NCI-H187 (cell line): ENCODE measurements around the gene IPO13.

Source experiments
- DNase-seq, 2 experiments: peaks; one replicate each; lab custom pipeline; 2025; lab: John Stamatoyannopoulos, UW

Gene IPO13

DNA sequence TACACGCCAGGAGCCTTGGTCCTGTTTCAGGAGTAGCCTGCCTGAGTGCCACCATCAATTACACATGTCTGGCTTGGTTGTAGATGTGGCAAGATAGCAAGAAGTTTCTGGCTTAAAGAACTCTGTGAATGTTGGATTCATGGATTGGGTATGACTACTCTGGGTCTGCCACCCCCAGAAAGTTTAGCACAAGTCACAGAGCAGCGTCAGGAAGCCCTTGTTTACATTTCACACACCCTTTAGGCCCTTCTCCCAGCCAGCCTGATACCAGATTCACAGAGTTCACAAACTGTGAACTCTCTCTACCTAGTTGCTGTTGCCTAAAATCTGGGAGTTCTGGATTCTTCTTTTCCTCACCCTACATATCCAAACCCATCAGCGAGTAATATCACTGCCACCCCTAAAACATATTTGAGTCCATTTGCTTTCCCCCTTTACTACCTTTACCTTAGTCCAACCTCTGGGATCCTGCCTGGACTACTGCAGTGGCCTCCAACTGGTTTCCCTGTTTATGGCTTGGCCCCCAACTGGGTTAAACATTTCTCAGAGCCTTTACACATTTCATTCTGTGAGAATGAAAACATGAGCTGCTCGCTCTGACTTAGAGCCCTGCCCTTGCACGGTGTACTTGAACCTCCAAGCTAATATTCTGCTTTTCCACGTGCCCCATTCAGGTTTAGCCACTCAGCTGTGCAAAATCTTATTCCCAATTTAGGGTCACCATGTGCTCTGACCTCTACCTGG, 40.6 kb downstream of the IPO13 start:
- no peak for DNase-seq

DNA sequence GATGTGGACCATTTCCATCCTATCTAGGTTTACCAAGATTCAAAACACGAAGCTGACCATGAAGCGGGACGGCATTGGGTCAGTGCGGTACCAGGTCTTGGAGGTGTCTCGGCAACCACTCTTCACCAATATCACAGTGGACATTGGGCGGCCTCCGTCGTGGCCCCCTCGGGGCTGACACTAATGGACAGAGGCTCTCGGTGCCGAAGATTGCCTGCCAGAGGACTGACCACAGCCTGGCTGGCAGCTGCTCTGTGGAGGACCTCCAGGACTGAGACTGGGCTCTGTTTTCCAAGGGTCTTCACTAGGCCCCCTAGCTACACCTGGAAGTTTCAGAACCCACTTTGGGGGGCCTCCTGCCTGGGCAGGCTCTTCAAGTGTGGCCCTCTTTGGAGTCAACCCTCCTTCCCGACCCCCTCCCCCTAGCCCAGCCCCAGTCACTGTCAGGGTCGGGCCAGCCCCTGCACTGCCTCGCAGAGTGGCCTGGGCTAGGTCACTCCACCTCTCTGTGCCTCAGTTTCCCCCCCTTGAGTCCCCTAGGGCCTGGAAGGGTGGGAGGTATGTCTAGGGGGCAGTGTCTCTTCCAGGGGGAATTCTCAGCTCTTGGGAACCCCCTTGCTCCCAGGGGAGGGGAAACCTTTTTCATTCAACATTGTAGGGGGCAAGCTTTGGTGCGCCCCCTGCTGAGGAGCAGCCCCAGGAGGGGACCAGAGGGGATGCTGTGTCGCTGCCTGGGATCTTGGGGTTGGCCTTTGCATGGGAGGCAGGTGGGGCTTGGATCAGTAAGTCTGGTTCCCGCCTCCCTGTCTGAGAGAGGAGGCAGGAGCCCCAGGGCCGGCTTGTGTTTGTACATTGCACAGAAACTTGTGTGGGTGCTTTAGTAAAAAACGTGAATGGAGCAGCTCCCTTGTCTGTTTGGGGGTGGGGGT, 43.8 kb downstream of the IPO13 start:
- no peak for DNase-seq

GRCh38 chr1:43991200-43991475, 44.4 kb downstream of the IPO13 start:
- no peak for DNase-seq

GRCh38 chr1:43991476-43992231, 44.9 kb downstream of the IPO13 start, which contains the start of gene CCDC24:
TSS of gene CCDC24 (plus strand) at chr1:43991599. CDS start at chr1:43991879, 280 bp downstream.
- DNase-seq = peak; percentile 50 to 64

- no peak for DNase-seq
Measured at GRCh38 chr1:43992232-43992995, 45.7 kb downstream of the IPO13 start.

- no peak for DNase-seq
Measured at GRCh38 chr1:43993206-43993914, 46.6 kb downstream of the IPO13 start.

- no peak for DNase-seq
Measured at GRCh38 chr1:43994071-43994470, 47.3 kb downstream of the IPO13 start.

DNA sequence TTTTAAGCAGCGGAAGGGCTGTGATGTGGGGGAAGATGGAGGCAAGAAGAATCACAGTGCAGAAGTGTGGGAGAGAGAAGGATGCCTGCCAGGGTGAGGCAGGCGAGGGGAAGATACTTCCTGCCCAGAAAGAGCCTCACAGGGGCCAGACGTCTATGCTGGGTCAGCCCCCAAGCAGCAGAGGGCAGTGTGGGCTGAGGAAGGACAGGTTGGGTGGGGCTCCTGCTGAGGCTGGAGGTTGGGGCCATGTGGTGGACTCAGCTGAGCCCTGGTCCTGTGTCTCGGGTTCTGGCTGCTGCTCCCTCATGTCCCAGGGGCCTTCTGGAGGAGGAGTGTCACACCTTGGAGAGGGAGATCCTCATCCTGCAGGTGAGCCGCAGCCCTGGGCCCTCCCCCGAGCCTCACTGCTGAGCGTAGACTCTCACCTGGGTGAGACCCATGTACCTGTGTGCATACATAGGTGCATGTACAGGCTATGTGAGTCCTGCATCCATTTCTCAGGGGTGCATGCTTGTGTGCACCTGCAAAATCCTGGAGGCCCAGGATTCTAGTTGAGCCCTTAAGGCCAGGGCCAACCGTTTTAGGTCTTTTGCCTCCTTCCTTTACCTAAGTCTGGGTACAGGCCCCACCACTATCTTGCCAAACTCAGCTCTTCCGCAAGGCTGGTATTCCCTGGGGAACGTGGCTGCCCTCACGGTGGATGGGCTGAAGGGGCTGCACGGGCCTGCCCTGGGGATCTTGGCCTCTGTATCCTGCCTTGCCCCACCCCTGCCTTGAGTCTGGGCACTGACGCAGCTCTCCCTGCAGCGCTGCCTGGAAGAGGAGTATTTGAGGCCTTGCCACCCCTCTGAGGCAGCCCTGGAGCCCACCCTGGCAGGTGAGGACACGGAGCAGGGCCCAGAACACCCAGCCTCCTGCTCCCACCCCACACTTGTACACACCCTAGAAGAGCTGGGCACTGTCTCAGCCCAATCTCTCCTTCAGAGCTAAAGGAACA, 48.3 kb downstream of the IPO13 start:
- DNase-seq = no peak

DNA sequence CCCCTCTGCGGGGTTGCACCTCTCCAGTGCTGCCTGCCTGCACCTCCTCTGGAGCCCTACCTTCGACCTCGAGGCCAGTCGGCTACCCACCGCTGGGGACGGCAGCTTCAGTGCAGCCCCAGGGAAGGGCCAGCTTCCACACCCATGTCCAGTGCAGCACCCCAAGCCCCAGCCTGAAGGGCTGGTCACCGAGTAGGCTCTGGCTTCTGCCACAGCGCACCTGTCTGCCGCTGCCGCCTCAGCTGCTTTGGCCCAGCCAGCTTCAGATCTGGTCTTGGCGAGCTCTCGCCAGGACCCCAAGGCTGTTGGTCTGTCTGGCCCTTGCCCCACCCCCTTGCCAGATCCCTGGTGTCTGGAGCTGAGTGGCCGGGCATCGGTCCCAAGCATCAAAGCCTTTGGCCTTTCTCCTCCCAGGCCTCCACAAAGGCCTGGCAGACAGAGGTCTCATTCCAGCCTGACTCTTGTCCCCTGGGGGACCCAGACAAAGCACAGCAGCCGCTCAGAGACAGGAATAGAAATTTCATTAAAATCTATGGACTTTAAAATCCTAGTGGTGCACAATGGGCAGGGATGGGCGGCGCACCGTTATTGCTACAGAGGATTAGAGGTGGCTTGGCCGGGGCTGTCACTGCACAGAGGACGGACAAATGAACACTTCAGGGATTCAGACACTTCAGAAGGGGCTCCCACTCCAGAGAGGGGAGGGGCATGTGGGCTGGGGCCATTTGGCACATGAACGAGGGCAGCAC, 49.4 kb downstream of the IPO13 start:
- DNase-seq = no peak

DNA sequence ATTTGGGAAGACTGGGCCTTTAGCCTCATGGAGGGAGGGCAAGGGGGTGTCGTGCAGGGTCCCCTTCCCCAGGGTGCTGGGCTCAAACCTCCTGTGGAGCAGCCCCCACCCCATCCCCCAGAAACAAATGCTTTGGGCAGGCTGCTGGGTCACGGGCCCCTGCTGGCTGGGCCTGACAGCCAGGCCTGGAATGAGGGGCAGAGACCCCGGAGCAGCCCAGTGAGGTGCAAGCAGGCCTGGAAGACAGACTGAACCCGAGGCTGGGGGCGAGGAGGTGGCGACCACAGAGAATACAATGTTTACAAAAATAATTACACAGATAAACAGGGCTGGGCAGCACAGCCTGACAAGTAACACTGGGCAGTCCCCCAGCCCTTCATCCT, 50.0 kb downstream of the IPO13 start:
- no peak for DNase-seq

GRCh38 chr1:43997295-43997999, 50.7 kb downstream of the IPO13 start:
- DNase-seq = no peak

DNA sequence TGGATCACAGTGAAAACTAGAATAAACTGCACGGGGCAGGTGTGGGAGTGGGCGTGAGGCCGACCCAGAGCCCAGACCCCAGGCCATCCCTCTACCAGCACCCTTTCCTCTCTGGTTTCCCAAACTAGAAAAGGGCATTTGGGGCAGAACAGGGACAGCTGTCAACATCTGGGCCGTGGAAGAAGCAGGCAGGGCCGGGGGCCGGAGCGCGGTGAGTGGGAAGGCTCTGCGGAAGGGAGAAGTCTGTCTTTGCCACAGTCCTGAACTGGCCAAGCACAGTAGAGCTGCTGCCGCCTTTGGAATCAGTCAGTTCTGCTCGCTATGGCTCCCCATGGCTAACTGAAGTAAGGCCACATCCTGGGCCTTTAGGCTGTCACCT, 51.2 kb downstream of the IPO13 start:
- no peak for DNase-seq

GRCh38 chr1:43999455-43999854, 52.7 kb downstream of the IPO13 start:
- DNase-seq = no peak

GRCh38 chr1:44000122-44000665, 53.4 kb downstream of the IPO13 start:
- no peak for DNase-seq

GRCh38 chr1:44002165-44002564, 55.4 kb downstream of the IPO13 start:
- no peak for DNase-seq

GRCh38 chr1:44002606-44003157, 55.9 kb downstream of the IPO13 start:
- DNase-seq = no peak

- DNase-seq = no peak
Measured at GRCh38 chr1:44008259-44008658, 61.5 kb downstream of the IPO13 start.

- no peak for DNase-seq
Measured at GRCh38 chr1:44010935-44011471, 64.3 kb downstream of the IPO13 start.
